ENCODE data around the gene MPND. TPM values are rescaled to one million over a fixed set of nuclear protein-coding genes. Genes with fewer than 3 reads are reported as not detected.

Gene MPND
- total and polyA plus RNA-seq, 10 of the 15 experiments (the other 5 are each of a cell fraction or from before 2014, with no cell fraction given) = 0.79 to 18.3 (median 6.0) TPM

DNA sequence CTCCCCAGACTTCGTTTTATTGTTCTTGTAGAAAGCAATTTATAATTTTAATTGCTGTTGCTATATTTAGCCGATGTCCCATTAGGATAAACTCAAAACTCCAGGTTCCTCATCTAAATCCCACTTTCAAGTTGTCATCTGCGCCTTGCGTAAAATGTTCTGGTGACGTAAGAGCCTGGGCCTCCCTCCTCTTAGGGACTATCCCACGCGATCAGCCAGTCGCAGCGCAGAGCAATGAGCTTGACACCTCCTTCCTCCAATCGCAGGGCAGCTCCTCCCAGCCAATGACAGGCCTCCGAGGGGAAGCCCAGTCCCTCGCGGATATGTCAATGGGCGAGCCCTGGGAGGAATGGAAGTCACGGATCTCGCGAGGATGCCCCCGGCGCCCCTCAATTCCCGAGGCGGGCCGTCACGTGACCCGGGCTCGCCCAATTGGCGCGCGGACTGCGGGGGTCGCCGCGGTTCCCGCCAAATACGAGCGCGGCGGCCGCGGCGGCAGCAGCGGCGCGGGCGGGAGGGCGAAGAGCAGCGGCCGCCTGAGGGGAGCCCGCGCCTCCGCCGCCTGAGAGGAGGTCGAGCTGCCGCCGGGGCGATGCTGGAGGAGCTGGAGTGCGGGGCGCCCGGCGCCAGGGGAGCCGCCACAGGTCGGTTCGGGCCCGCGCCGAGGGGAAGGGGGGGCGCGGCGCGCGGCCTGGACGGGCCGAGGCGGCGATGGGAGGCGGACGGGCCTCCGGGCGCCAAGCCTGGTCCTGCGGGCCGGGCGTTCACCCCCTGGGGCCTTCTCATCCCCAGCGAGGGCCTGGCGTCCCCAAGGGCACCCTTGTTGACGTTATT, 59.0 kb downstream of the MPND start, which contains the start of gene CHAF1A (continued):
- TF ChIP-seq, protein P1, sequence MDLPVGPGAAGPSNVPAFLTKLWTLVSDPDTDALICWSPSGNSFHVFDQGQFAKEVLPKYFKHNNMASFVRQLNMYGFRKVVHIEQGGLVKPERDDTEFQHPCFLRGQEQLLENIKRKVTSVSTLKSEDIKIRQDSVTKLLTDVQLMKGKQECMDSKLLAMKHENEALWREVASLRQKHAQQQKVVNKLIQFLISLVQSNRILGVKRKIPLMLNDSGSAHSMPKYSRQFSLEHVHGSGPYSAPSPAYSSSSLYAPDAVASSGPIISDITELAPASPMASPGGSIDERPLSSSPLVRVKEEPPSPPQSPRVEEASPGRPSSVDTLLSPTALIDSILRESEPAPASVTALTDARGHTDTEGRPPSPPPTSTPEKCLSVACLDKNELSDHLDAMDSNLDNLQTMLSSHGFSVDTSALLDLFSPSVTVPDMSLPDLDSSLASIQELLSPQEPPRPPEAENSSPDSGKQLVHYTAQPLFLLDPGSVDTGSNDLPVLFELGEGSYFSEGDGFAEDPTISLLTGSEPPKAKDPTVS (IDR thresholded peaks at IDR 0.05; ENCODE audit: low read depth, low read length) = no peak
- TF ChIP-seq ESRRA (IDR thresholded peaks at IDR 0.05; ENCODE audit: low read length) = no peak
- TF ChIP-seq, protein P2, sequence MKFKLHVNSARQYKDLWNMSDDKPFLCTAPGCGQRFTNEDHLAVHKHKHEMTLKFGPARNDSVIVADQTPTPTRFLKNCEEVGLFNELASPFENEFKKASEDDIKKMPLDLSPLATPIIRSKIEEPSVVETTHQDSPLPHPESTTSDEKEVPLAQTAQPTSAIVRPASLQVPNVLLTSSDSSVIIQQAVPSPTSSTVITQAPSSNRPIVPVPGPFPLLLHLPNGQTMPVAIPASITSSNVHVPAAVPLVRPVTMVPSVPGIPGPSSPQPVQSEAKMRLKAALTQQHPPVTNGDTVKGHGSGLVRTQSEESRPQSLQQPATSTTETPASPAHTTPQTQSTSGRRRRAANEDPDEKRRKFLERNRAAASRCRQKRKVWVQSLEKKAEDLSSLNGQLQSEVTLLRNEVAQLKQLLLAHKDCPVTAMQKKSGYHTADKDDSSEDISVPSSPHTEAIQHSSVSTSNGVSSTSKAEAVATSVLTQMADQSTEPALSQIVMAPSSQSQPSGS (IDR thresholded peaks at IDR 0.05; ENCODE audit: low read length) = no peak
- no peak for TF ChIP-seq SREBF1 (IDR thresholded peaks at IDR 0.05; ENCODE audit: low read length)
- TF ChIP-seq, protein P3, sequence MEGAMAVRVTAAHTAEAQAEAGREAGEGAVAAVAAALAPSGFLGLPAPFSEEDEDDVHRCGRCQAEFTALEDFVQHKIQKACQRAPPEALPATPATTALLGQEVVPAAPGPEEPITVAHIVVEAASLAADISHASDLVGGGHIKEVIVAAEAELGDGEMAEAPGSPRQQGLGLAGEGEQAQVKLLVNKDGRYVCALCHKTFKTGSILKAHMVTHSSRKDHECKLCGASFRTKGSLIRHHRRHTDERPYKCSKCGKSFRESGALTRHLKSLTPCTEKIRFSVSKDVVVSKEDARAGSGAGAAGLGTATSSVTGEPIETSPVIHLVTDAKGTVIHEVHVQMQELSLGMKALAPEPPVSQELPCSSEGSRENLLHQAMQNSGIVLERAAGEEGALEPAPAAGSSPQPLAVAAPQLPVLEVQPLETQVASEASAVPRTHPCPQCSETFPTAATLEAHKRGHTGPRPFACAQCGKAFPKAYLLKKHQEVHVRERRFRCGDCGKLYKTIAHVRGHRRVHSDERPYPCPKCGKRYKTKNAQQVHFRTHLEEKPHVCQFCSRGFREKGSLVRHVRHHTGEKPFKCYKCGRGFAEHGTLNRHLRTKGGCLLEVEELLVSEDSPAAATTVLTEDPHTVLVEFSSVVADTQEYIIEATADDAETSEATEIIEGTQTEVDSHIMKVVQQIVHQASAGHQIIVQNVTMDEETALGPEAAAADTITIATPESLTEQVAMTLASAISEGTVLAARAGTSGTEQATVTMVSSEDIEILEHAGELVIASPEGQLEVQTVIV (IDR thresholded peaks at IDR 0.05; ENCODE audit: borderline replicate concordance, partially characterized antibody) = peak; percentile 13
- TF ChIP-seq CHD2 (IDR thresholded peaks at IDR 0.05; ENCODE audit: borderline replicate concordance, low read depth, low read length) = peak; percentile 100
- TF ChIP-seq, protein P4, sequence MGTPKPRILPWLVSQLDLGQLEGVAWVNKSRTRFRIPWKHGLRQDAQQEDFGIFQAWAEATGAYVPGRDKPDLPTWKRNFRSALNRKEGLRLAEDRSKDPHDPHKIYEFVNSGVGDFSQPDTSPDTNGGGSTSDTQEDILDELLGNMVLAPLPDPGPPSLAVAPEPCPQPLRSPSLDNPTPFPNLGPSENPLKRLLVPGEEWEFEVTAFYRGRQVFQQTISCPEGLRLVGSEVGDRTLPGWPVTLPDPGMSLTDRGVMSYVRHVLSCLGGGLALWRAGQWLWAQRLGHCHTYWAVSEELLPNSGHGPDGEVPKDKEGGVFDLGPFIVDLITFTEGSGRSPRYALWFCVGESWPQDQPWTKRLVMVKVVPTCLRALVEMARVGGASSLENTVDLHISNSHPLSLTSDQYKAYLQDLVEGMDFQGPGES (IDR thresholded peaks at IDR 0.05) = peak; percentile 95
- TF ChIP-seq SMAD1 (IDR thresholded peaks at IDR 0.05; ENCODE audit: low read depth, partially characterized antibody) = peak; percentile 66
- TF ChIP-seq GABPA (IDR thresholded peaks at IDR 0.05; ENCODE audit: low read depth) = no peak
- peak; percentile 80 for TF ChIP-seq KLF5 (IDR thresholded peaks at IDR 0.05; ENCODE audit: partially characterized antibody)
- TF ChIP-seq STAT1 (conservative IDR thresholded peaks at IDR 0.05) = 0 out of 2 replicates have a peak, but pooled peaks have one; percentile 40
- TF ChIP-seq, protein P5, sequence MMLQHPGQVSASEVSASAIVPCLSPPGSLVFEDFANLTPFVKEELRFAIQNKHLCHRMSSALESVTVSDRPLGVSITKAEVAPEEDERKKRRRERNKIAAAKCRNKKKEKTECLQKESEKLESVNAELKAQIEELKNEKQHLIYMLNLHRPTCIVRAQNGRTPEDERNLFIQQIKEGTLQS (IDR thresholded peaks at IDR 0.05; ENCODE audit: borderline replicate concordance, extremely low read depth, low read depth, low read length) = peak; percentile 72; the same call in 1 of the 2 replicates
- TF ChIP-seq MEF2A (IDR thresholded peaks at IDR 0.05; ENCODE audit: insufficient read depth, low read depth, low read length) = 0 out of 2 replicates have a peak, but pooled peaks have one; percentile 59
- TF ChIP-seq, protein P6, sequence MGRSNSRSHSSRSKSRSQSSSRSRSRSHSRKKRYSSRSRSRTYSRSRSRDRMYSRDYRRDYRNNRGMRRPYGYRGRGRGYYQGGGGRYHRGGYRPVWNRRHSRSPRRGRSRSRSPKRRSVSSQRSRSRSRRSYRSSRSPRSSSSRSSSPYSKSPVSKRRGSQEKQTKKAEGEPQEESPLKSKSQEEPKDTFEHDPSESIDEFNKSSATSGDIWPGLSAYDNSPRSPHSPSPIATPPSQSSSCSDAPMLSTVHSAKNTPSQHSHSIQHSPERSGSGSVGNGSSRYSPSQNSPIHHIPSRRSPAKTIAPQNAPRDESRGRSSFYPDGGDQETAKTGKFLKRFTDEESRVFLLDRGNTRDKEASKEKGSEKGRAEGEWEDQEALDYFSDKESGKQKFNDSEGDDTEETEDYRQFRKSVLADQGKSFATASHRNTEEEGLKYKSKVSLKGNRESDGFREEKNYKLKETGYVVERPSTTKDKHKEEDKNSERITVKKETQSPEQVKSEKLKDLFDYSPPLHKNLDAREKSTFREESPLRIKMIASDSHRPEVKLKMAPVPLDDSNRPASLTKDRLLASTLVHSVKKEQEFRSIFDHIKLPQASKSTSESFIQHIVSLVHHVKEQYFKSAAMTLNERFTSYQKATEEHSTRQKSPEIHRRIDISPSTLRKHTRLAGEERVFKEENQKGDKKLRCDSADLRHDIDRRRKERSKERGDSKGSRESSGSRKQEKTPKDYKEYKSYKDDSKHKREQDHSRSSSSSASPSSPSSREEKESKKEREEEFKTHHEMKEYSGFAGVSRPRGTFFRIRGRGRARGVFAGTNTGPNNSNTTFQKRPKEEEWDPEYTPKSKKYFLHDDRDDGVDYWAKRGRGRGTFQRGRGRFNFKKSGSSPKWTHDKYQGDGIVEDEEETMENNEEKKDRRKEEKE (IDR thresholded peaks at IDR 0.05) = no peak
- no peak for TF ChIP-seq PML (IDR thresholded peaks at IDR 0.05; ENCODE audit: low read length)
- TF ChIP-seq BACH1 (IDR thresholded peaks at IDR 0.05; ENCODE audit: borderline replicate concordance) = peak; percentile 86
- TF ChIP-seq, protein P7, sequence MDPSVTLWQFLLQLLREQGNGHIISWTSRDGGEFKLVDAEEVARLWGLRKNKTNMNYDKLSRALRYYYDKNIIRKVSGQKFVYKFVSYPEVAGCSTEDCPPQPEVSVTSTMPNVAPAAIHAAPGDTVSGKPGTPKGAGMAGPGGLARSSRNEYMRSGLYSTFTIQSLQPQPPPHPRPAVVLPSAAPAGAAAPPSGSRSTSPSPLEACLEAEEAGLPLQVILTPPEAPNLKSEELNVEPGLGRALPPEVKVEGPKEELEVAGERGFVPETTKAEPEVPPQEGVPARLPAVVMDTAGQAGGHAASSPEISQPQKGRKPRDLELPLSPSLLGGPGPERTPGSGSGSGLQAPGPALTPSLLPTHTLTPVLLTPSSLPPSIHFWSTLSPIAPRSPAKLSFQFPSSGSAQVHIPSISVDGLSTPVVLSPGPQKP (IDR thresholded peaks at IDR 0.05; ENCODE audit: low read depth, low read length) = no peak

Data from GM12878 (cell line).